Measurements from ENCODE around the gene ZIC2. TPM values are rescaled to one million over a fixed set of nuclear protein-coding genes. Genes with fewer than 3 reads are reported as not detected.

Gene ZIC2
- total RNA-seq, 4 donors from 2014 or later = not detected

- Histone ChIP-seq H3K27me3 (peaks cover 94% of the 10 kb centered on the region), H3K4me3 (no peak overlapping the region), H3K4me1 (peaks cover 23% of the 10 kb centered on the region), H3K9me3 (no peaks in the 10 kb centered on the region), H3K36me3 (no peaks in the 10 kb centered on the region), H3K27ac (no peak overlapping the region)
- no peak for DNase-seq (ENCODE audit: low spot score in 2 of 2)
- WGBS = 83% methylated on average over 8 of the region's 9 CpGs
- TF ChIP-seq POLR2A (IDR thresholded peaks at IDR 0.05) (no peak), CTCF (IDR thresholded peaks at IDR 0.05) (no peak), POLR2AphosphoS5 (IDR thresholded peaks at IDR 0.05) (no peak), EP300 (IDR thresholded peaks at IDR 0.05) (no peak)
Observed at GRCh38 chr13:99965329-99966000, 16.1 kb upstream of the ZIC2 start.

- peaks cover 94% of the 10 kb centered on the region for H3K27me3 ChIP-seq
Observed at GRCh38 chr13:99966064-99966805, 15.3 kb upstream of the ZIC2 start.

GRCh38 chr13:99967498-99967868, 14.1 kb upstream of the ZIC2 start:
- H3K9me3 ChIP-seq = no peaks in the 10 kb centered on the region
- no peak overlapping the region for H3K4me3 ChIP-seq
- H3K27me3 ChIP-seq = peaks cover 94% of the 10 kb centered on the region
- no peak for TF ChIP-seq POLR2A (IDR thresholded peaks at IDR 0.05)
- no peak for TF ChIP-seq POLR2AphosphoS5 (IDR thresholded peaks at IDR 0.05)
- TF ChIP-seq CTCF (IDR thresholded peaks at IDR 0.05) = no peak
- TF ChIP-seq EP300 (IDR thresholded peaks at IDR 0.05) = no peak
- no peak for DNase-seq (ENCODE audit: low spot score in 2 of 2)
- H3K27ac ChIP-seq = no peak overlapping the region
- 80% methylated on average over 9 of the region's 9 CpGs for WGBS
- no peaks in the 10 kb centered on the region for H3K36me3 ChIP-seq
- peaks cover 37% of the 10 kb centered on the region for H3K4me1 ChIP-seq

More at GRCh38 chr13:99966064-99966805, 15.3 kb upstream of the ZIC2 start:
- H3K27ac ChIP-seq = no peak overlapping the region
- TF ChIP-seq EP300 (IDR thresholded peaks at IDR 0.05) = no peak
- TF ChIP-seq CTCF (IDR thresholded peaks at IDR 0.05) = no peak
- no peak for TF ChIP-seq POLR2A (IDR thresholded peaks at IDR 0.05)
- TF ChIP-seq POLR2AphosphoS5 (IDR thresholded peaks at IDR 0.05) = no peak
- 85% methylated on average over 8 of the region's 8 CpGs for WGBS
- peaks cover 30% of the 10 kb centered on the region for H3K4me1 ChIP-seq
- no peak for DNase-seq (ENCODE audit: low spot score in 2 of 2)
- H3K9me3 ChIP-seq = no peaks in the 10 kb centered on the region
- H3K36me3 ChIP-seq = no peaks in the 10 kb centered on the region
- no peak overlapping the region for H3K4me3 ChIP-seq

GRCh38 chr13:99967869-99968520, 13.6 kb upstream of the ZIC2 start:
- 15% methylated on average over 15 of the region's 58 CpGs for WGBS
- Histone ChIP-seq H3K36me3 (no peaks in the 10 kb centered on the region), H3K4me3 (peak overlapping the region; percentile 47), H3K4me1 (peaks cover 37% of the 10 kb centered on the region), H3K9me3 (no peaks in the 10 kb centered on the region), H3K27ac (no peak overlapping the region), H3K27me3 (peaks cover 94% of the 10 kb centered on the region)
- TF ChIP-seq POLR2AphosphoS5 (IDR thresholded peaks at IDR 0.05) (no peak), EP300 (IDR thresholded peaks at IDR 0.05) (no peak), POLR2A (IDR thresholded peaks at IDR 0.05) (no peak), CTCF (IDR thresholded peaks at IDR 0.05) (no peak)
- no peak for DNase-seq (ENCODE audit: low spot score in 2 of 2)
